Measurements from ENCODE around the gene OR5A1. TPM values are rescaled to one million over a fixed set of nuclear protein-coding genes. Genes with fewer than 3 reads are reported as not detected.

OR5A1 gene
- not detected for total RNA-seq
- polyA plus RNA-seq = not detected
- long read RNA-seq, donor 1 = 0 reads
- long read RNA-seq, donor 2 = 0 reads
- long read RNA-seq, donor 3 = 0 reads
- long read RNA-seq, donor 4 = 0 reads
- long read RNA-seq, donor 5 = 0 reads

GRCh38 chr11:59436169-59436568 lies at the start of gene OR5A1:
OR5A1 (plus strand) TSS chr11:59436469; CDS start chr11:59443169, 6,700 bp downstream.
- DNase-seq = no peak
- H3K36me3 ChIP-seq (ENCODE audit: control insufficient read depth in 4 of 4, insufficient read depth in 4 of 4, low read length in 4 of 4) = no peaks in the 10 kb centered on the region
- ATAC-seq (ENCODE audit: insufficient read depth, low FRiP score) = no peak
- TF ChIP-seq, protein P1, sequence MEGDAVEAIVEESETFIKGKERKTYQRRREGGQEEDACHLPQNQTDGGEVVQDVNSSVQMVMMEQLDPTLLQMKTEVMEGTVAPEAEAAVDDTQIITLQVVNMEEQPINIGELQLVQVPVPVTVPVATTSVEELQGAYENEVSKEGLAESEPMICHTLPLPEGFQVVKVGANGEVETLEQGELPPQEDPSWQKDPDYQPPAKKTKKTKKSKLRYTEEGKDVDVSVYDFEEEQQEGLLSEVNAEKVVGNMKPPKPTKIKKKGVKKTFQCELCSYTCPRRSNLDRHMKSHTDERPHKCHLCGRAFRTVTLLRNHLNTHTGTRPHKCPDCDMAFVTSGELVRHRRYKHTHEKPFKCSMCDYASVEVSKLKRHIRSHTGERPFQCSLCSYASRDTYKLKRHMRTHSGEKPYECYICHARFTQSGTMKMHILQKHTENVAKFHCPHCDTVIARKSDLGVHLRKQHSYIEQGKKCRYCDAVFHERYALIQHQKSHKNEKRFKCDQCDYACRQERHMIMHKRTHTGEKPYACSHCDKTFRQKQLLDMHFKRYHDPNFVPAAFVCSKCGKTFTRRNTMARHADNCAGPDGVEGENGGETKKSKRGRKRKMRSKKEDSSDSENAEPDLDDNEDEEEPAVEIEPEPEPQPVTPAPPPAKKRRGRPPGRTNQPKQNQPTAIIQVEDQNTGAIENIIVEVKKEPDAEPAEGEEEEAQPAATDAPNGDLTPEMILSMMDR (IDR thresholded peaks at IDR 0.05; ENCODE audit: control extremely low read depth, extremely low read depth) = no peak
- H3K9ac ChIP-seq (ENCODE audit: insufficient read depth in 1 of 2, low read length in 2 of 2) = no peak within 1 kb of the TSS
- no peaks in the 10 kb centered on the region for H3K9me3 ChIP-seq (ENCODE audit: control insufficient read depth in 4 of 4, insufficient read depth in 3 of 4, low read length in 3 of 4)
- H3K27me3 ChIP-seq (ENCODE audit: control insufficient read depth in 3 of 3, insufficient read depth in 3 of 3, low read length in 2 of 3) = no peaks in the 10 kb centered on the region
- H3K4me3 ChIP-seq = no peak within 1 kb of the TSS
- 69 to 78% methylated on average over 3 of the region's 3 CpGs for WGBS, 2 donors
- H3K4me1 ChIP-seq (ENCODE audit: control insufficient read depth in 5 of 5, insufficient read depth in 5 of 5, low read length in 5 of 5) = no peaks in the 10 kb centered on the region
- H3K27ac ChIP-seq (ENCODE audit: low read depth in 1 of 2, low read length in 1 of 2) = no peak within 1 kb of the TSS

- Histone ChIP-seq H3K27me3 (ENCODE audit: control insufficient read depth in 3 of 3, insufficient read depth in 3 of 3, low read length in 2 of 3) (no peaks in the 10 kb centered on the region), H3K4me3 (no peak overlapping the region), H3K36me3 (ENCODE audit: control insufficient read depth in 4 of 4, insufficient read depth in 4 of 4, low read length in 4 of 4) (no peaks in the 10 kb centered on the region), H3K27ac (ENCODE audit: low read depth in 1 of 2, low read length in 1 of 2) (no peak overlapping the region), H3K9me3 (ENCODE audit: control insufficient read depth in 4 of 4, insufficient read depth in 3 of 4, low read length in 3 of 4) (no peaks in the 10 kb centered on the region), H3K4me1 (ENCODE audit: control insufficient read depth in 5 of 5, insufficient read depth in 5 of 5, low read length in 5 of 5) (no peaks in the 10 kb centered on the region), H3K9ac (ENCODE audit: insufficient read depth in 1 of 2, low read length in 2 of 2) (no peak overlapping the region)
- TF ChIP-seq, protein P1 (IDR thresholded peaks at IDR 0.05; ENCODE audit: control extremely low read depth, extremely low read depth) = no peak
- DNase-seq (peak in 2 of 3 donors; percentile 1 to 2), ATAC-seq (ENCODE audit: insufficient read depth, low FRiP score) (no peak)
Measured at GRCh38 chr11:59394186-59394585, 42.1 kb upstream of the OR5A1 start.

DNA sequence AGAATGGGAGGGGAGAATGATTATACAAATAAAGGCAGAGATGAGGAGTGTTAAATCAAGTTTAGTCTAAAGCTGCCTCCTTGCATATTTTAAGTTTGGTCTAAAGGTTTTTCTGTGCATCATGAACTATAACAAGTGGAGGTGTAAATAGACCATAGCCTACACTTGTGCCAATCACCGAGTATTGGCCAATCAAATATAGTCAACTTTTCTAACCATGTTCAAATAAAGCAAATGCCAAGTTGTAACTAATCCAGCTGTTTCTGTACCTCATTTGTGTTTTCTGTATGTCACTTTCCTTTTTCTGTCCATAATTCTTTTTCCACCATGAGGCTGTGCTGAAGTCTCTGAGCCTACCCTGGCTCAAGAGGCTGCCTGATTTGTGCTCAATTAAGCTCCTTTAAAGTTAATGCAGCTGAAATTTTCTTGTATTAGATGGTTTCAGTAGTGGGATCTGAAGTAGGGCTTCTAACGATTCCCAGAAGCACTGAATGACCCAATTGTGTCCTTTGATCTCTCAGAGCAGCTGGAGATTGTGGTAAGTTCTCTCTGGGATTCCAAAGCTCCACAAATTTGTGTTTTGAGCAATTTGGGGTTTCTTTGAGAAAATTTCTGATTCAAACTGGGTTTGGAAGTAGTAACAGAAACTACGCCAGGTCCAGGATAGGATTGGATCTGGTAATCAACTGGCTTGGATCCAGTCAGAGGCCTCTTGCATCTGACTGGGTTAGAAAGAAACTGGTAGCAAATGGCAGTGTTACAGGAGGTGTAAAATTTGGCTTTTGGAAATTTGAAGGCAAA lies 35.6 kb upstream of the OR5A1 start:
- H3K27ac ChIP-seq (ENCODE audit: low read depth in 1 of 2, low read length in 1 of 2) = no peak overlapping the region
- no peaks in the 10 kb centered on the region for H3K27me3 ChIP-seq (ENCODE audit: control insufficient read depth in 3 of 3, insufficient read depth in 3 of 3, low read length in 2 of 3)
- ATAC-seq (ENCODE audit: insufficient read depth, low FRiP score) (no peak), DNase-seq (no peak)
- H3K9ac ChIP-seq (ENCODE audit: insufficient read depth in 1 of 2, low read length in 2 of 2) = no peak overlapping the region
- no peaks in the 10 kb centered on the region for H3K4me1 ChIP-seq (ENCODE audit: control insufficient read depth in 5 of 5, insufficient read depth in 5 of 5, low read length in 5 of 5)
- H3K9me3 ChIP-seq (ENCODE audit: control insufficient read depth in 4 of 4, insufficient read depth in 3 of 4, low read length in 3 of 4) = peaks cover 0 to 3% (median under 1%) of the 10 kb centered on the region in 4 donors
- TF ChIP-seq, protein P1 (IDR thresholded peaks at IDR 0.05; ENCODE audit: control extremely low read depth, extremely low read depth) = no peak
- H3K36me3 ChIP-seq (ENCODE audit: control insufficient read depth in 4 of 4, insufficient read depth in 4 of 4, low read length in 4 of 4) = no peaks in the 10 kb centered on the region
- H3K4me3 ChIP-seq = no peak overlapping the region
- WGBS, 2 donors = 80 to 86% methylated on average over 3 of the region's 3 CpGs

All from lung (tissue), 16 donors.